Activated CD4-positive, CD25-positive, alpha-beta regulatory T cell treated with anti-CD3 and anti-CD28 coated beads, Interleukin-2, amount 50 U/mL, for 24 hours (primary cell): Measurements from ENCODE around the gene NHLRC4.

Experiments
- ATAC-seq, 2 donors: fragments of 150-1000 bp; cut with Tn5 transposase; one replicate each; pipeline ENCODE4 v1.10.0; 2021; ENCODE audit warnings: mild to moderate bottlenecking in 1 of 2, moderate library complexity in 1 of 2

Gene NHLRC4

GRCh38 chr16:566475-567372 lies at the start of gene NHLRC4:
Gene NHLRC4 (plus strand): TSS chr16:567005. CDS start chr16:568048, 1,043 bp downstream.
- peak; percentile 34 to 44 for ATAC-seq

GRCh38 chr16:518858-519257 lies 47.9 kb upstream of the NHLRC4 start:
- ATAC-seq = no peak

DNA sequence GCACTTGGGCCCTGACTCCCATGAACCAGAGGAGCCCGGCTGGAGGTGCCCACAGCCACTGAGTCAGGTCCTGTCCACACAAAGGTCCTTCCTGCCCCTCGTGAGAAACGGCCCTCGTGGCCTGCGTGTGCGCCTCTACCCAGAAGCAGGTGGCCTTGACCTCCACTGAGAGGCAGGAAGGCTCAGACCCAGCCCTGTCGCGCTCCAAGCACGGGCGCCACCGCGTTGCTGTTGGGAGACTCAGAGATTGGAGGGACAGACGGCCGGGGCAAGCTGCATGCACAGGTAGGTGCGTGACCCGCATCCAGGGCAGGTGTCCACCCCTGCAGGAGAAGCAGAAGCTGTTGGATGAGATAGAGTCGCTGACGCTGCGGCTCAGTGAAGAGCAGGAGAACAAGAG lies 47.4 kb upstream of the NHLRC4 start:
- ATAC-seq = no peak

- no peak for ATAC-seq
These were observed 46.7 kb upstream of the NHLRC4 start for GRCh38 chr16:519841-520687.

DNA sequence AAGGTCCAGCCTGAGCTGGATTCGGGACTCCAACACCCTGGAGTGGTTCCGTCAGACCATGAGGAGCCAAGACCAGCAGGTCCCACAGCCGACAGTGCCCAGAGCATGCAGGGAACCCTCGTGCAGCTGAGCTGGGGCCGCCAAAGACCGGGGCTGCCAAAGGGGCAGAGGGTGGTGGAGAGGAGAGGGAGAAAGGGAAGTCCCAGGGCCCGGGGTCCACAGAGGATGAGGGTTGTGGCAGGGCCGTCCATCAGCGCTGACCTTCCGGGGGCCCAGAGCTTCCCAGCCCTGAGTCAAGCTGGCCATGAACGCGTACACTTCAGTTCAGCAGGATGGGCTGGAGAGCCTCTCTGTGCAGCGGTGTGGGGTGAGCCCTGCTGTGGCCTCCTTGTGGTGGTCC lies 46.0 kb upstream of the NHLRC4 start:
- no peak for ATAC-seq

- no peak for ATAC-seq
These were observed 45.2 kb upstream of the NHLRC4 start for GRCh38 chr16:521381-522210.

GRCh38 chr16:522320-523096 lies 44.3 kb upstream of the NHLRC4 start:
- no peak for ATAC-seq

- ATAC-seq = no peak
These were observed 43.6 kb upstream of the NHLRC4 start for GRCh38 chr16:523097-523741.

DNA sequence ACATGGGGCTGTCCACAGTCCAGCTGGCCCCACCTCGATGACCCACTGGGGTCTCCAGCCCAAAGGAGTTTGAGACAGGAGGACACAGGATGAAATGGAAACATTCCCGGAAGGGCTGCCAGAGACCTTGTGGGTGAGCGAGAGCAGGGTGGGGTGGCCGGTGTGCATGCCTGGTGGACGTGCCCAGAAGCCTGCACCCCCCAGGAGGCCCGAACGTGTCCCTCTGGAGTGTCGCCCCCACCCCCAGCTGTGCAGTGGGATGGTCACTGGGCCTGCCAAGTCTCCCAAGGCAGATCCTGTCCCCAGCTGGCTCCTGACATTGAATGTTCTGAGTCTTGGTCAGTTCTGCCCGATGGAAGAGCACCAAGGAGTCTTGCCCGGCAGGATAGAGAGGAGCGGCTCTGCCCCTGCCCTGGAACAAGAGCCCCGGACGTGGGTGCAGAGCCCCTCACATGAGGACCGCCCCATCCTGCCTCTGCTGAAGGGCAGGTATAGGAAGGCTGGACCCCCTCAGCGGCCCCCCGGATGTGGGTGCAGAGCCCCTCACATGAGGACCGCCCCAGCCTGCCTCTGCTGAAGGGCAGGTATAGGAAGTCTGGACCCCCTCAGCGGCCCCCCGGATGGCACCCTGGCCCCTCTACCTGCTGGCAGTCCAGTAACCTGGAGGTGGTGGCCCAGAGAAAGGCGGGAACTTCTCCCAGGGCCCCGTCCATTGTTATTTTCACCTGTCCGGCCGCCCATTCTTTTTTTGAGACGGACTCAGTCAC lies 42.3 kb upstream of the NHLRC4 start:
- ATAC-seq = no peak

DNA sequence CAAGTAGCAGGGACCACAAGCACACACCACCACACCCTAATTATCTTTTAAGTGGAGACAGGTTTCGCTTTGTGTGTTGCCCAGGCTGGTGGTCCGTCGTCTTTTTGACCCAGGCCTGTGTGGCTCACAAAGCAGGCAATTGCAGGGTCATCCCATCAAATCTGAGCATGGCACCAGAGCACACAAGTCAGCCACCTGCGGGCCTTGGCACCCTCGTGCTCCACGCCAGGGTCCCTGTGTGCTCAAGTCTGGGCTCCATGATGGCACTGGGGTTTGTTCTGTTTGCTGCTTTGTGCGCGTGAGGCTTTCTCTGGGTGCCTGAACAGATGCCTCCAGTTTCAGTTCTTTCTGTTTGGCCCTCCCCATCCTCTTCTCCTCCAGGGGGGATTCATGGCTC lies 41.7 kb upstream of the NHLRC4 start:
- peak; percentile 3 to 4 for ATAC-seq

DNA sequence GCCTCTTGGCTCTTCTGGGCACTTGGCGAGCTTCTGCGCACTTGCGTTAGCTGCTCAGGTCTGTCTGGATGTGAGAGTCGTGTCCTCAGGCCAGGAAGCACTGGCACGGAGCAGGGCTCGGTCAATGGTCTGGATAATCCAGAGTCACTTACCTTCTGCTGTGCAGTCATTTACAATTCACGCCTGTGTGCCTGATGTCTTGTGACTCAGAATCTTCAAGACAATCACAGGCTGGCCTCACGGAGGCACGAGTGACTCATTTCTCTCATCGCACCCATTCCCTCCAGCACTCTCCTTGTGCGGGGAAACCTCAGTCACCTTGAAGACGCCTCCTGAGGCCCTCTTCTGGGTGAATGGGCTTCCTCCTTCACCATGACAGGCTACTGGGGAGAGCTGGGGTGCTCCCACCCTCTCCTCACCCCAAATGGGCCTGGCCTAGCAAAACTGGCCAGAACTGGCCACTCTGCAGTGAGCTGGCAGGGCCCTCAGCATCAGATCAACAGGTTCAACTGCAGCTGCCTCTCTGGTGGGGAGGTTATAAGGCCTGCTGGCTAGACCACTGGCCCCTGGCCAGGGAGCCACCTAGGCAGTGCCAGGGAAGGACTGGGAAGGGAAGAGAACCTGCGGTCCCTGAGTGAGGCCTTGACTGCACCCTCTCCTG lies 41.2 kb upstream of the NHLRC4 start:
- peak; percentile 73 to 74 for ATAC-seq

- ATAC-seq = no peak
These were observed 40.4 kb upstream of the NHLRC4 start for GRCh38 chr16:526181-527014.

DNA sequence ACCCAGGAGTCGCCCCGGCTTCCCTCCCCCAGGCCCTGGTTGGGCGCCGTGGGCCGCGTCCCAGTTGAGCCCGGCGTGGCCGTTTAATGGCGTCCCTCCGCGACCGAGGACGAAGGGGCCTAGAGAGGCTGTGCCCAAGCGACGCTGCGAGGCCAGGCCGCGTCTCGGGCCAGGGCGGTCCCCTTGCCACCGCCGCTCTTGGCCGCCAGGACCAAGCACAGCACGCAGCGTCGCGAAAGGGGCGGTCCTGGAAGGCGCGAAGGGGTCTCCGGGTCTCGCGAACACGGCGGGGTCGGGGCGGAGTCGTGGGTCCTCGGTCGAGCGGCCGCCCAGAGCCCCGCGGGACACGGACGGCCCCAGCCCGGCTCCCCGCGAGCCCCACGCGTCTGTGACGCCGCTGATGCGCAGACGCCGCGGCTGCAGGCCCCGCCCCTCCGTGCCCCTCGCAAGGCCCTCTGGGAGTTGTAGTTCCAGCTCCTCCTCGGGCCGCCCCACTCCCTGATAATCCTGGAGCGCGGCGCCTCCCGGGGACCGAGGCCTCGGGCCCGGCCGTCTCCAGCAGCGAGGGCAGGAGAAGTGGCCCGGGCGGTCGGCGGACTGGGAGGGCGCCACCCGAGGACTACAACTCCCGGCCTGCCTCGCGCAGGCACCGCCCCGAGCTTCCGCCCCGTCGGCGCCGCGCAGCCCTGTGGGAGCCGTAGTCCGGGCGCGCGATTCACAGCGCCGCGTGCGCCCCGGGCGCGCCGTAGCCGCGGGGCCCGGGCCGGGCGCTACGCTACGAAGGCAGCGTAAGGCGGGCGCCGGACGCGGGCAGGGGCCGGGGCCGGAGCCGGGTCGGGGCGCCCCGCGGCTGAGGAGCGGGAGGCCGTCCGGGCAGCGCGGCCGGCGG lies 39.5 kb upstream of the NHLRC4 start, which contains the start of gene CAPN15:
Gene CAPN15, plus strand, starts transcription at position 698 of the 889 bp plus-strand sequence. CDS start 19,127 bp downstream, outside the sequence.
- peak; percentile 70 to 76 for ATAC-seq

GRCh38 chr16:528111-529011 lies 38.4 kb upstream of the NHLRC4 start:
- ATAC-seq = no peak

DNA sequence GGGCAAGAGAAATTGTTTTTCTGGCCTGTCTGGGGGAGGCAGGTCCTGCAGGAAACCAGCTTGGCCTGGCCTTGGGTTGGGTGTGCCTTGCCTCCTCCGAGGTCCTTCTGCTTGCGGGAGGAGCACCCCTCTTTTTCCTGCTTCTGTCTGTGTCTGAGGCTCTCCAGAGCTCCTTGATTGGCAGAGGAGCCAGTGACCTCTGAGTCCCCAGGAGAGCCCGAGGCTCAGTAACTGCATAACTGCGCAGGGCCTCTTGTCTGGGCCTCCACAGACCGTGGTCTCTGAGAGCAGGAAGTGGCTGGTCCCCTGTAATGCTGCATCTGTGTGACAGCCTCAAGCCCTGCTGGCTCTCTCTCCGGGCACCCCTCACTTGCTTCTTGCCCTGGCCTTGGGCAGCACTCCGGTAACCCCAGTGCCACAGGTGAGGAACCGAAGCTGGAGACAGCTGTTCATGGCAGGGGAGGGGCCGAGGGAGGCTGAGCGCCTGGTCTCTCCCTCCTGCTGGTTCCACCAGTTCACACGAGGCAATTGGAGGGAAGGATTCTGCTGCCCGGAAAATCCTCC lies 37.7 kb upstream of the NHLRC4 start:
- ATAC-seq = no peak

GRCh38 chr16:530111-530817 lies 36.5 kb upstream of the NHLRC4 start:
- ATAC-seq = no peak
